Activated T-cell treated with anti-CD3 and anti-CD28 coated beads, Interleukin-2, amount 50 U/mL, for 4 hours (primary cell): ENCODE measurements around the gene LSAMP. TPM values are rescaled to one million over a fixed set of nuclear protein-coding genes. Genes with fewer than 3 reads are reported as not detected.

Source experiments
- ATAC-seq, 2 donors: fragments of 200-7000 bp; cut with Tn5 transposase; one replicate each; pipeline ENCODE4 v1.10.0; 2021
- DNase-seq: peaks from one replicate; pipeline ENCODE4 v3.0.0-alpha.2; 2020
- H3K27me3 Mint-ChIP-seq: one replicate; pipeline ENCODE4 v1.8.0; 2021; ENCODE audit warnings: low read depth, mixed read lengths
- H3K36me3 Mint-ChIP-seq: one replicate; pipeline ENCODE4 v1.8.0; 2022; ENCODE audit warnings: mixed read lengths; ENCODE audit not compliant: insufficient read depth
- H3K4me1 Mint-ChIP-seq: one replicate; pipeline ENCODE4 v1.8.0; 2021; ENCODE audit warnings: low read depth, mixed read lengths
- H3K4me3 Mint-ChIP-seq: one replicate; pipeline ENCODE4 v1.8.0; 2021; ENCODE audit warnings: mild to moderate bottlenecking, moderate library complexity, mixed read lengths
- H3K9me3 Mint-ChIP-seq: one replicate; pipeline ENCODE4 v1.8.0; 2021; ENCODE audit warnings: mixed read lengths
- total RNA-seq, 3 donors: library from RNA; stranded (reverse); gene quantifications; one replicate each; pipeline ENCODE4 v1.2.1, GENCODE V29; 2021

LSAMP gene
- total RNA-seq, 3 donors from 2014 or later, result not detected

DNA sequence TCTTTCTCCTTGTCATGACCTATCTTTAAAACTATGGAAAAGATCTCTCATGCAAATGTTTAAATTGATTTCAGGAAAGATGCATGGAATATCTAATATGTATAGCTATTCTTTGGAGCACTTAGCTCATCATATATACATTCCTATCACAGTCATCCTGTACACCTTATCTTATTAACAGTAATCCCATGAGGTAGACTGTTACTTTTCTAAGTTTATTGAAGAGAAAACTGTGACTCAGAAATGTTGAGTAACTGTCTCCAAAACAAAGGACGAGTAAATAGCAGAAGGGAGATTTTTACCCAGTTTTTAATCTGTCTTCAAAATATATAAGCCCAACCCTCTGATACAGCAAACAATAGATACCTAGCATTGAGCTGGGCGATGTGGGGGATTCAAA lies 513.7 kb downstream of the LSAMP start:
- Mint-ChIP-seq H3K4me1 (no peaks in the 10 kb centered on the region), H3K9me3 (no peaks in the 10 kb centered on the region), H3K4me3 (no peak overlapping the region), H3K27me3 (no peaks in the 10 kb centered on the region), H3K36me3 (no peaks in the 10 kb centered on the region)
- DNase-seq (no peak), ATAC-seq (no peak)

GRCh38 chr3:115930922-115931321 lies 514.4 kb downstream of the LSAMP start:
- Mint-ChIP-seq H3K36me3 (no peaks in the 10 kb centered on the region), H3K27me3 (no peaks in the 10 kb centered on the region), H3K4me1 (no peaks in the 10 kb centered on the region), H3K4me3 (no peak overlapping the region), H3K9me3 (no peaks in the 10 kb centered on the region)
- DNase-seq, result no peak
- no peak for ATAC-seq

GRCh38 chr3:115930168-115930567 lies 515.1 kb downstream of the LSAMP start:
- DNase-seq, result no peak
- ATAC-seq, result no peak
- H3K9me3 Mint-ChIP-seq, result no peaks in the 10 kb centered on the region
- H3K4me1 Mint-ChIP-seq, result no peaks in the 10 kb centered on the region
- no peaks in the 10 kb centered on the region for H3K36me3 Mint-ChIP-seq
- no peak overlapping the region for H3K4me3 Mint-ChIP-seq
- H3K27me3 Mint-ChIP-seq, result no peaks in the 10 kb centered on the region

- ATAC-seq, result no peak
- Mint-ChIP-seq H3K36me3 (no peaks in the 10 kb centered on the region), H3K4me1 (no peaks in the 10 kb centered on the region), H3K27me3 (no peaks in the 10 kb centered on the region), H3K4me3 (no peak overlapping the region), H3K9me3 (no peaks in the 10 kb centered on the region)
- DNase-seq, result no peak
These were observed 516.9 kb downstream of the LSAMP start for GRCh38 chr3:115928376-115928775.

DNA sequence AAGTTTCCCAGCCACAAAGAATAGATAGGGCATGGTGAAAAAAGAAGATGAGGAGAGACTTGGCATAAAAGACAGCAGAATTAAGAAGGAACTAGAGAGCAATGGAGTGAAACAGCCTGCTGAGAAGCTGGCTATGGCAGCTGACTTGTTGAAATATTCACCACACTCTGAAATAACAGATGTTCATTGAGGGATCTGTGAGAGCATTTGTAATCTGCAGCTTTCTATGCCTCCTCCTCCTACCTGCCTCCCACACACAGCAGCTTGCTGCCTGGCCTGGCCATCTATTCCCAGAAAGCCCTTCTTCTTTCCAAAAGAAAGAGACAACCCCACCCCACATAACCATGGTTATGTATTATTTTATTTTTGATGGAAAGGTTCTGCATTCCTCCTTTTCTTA lies 518.1 kb downstream of the LSAMP start:
- H3K4me3 Mint-ChIP-seq, result no peak overlapping the region
- ATAC-seq (no peak), DNase-seq (no peak)
- no peaks in the 10 kb centered on the region for H3K27me3 Mint-ChIP-seq
- H3K9me3 Mint-ChIP-seq, result peaks cover under 1% of the 10 kb centered on the region
- H3K36me3 Mint-ChIP-seq, result no peaks in the 10 kb centered on the region
- H3K4me1 Mint-ChIP-seq, result no peaks in the 10 kb centered on the region

DNA sequence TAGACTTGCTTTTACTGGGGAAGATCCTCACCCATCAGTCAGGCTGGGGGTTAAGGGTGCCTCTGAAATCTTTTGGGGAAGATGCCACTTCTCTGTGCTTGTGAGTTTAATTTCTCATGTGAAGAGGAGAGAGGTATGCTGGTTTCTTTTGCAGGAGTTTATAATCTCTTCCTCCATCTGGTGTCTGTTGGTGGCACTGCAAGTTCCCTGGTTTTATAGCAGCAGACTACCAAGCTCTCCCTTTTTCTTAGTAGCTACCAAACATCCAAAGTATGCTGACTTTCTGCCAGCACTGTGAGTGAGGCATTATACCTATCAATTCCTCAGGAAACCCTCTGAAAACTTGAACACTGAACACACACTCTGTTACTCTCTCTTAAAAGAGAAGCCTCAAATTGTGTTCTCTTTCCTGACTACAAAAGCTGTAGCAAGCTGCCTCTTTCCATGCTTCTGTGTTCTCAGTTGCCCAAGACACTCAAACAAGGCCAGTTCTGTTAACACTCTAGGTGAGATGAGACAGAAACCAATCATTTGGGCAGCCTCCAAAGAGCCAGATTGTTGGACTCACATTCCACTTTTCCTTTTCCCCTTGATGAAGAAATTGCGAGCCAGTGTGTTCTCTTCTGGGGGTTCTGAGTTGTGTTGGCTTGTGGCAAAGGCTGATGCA lies 522.5 kb downstream of the LSAMP start:
- Mint-ChIP-seq H3K4me1 (no peaks in the 10 kb centered on the region), H3K4me3 (no peak overlapping the region), H3K27me3 (no peaks in the 10 kb centered on the region), H3K36me3 (no peaks in the 10 kb centered on the region), H3K9me3 (peaks cover 15% of the 10 kb centered on the region)
- ATAC-seq (no peak), DNase-seq (no peak)

DNA sequence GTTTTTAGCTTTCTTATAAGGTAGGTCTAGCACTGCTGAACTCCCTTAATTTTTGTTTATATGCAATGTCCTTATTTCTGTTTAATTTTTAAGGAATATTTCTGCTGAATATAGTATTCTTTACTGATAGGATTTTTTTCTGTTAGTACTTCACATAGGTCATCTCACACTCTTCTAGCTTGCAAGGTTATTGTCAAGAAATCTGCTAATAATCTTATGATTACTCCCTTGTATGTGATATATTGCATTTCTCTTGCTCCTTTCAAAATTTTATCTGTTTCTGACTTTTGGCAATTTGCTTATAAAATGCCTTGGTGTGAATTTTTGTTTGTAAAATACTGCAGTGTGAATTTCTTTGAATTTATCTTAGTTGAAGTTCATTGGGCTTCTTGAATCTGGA lies 523.6 kb downstream of the LSAMP start:
- no peak for DNase-seq
- no peaks in the 10 kb centered on the region for H3K27me3 Mint-ChIP-seq
- ATAC-seq, result no peak
- peaks cover 15% of the 10 kb centered on the region for H3K9me3 Mint-ChIP-seq
- no peaks in the 10 kb centered on the region for H3K36me3 Mint-ChIP-seq
- no peaks in the 10 kb centered on the region for H3K4me1 Mint-ChIP-seq
- no peak overlapping the region for H3K4me3 Mint-ChIP-seq

DNA sequence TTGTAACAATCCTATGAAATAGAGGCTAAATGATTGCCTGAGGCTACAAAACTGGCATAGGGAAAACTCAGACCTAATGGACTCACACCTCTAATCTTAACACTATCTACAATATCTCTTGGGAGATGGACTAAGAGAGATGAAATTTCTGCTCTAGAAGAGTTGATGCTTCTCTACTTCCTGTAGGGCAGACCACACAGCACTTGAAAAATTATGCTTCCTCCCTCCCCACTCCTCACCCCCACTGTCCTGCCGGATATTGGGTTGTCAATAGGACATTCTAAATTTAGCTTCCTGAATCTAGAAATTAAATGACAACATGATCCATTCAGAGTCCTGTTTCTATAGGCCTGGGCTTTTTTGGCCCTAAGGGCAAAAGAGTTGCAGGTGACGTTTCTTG lies 526.4 kb downstream of the LSAMP start:
- no peaks in the 10 kb centered on the region for H3K27me3 Mint-ChIP-seq
- no peak overlapping the region for H3K4me3 Mint-ChIP-seq
- no peaks in the 10 kb centered on the region for H3K4me1 Mint-ChIP-seq
- DNase-seq (no peak), ATAC-seq (no peak)
- H3K9me3 Mint-ChIP-seq, result peaks cover 15% of the 10 kb centered on the region
- no peaks in the 10 kb centered on the region for H3K36me3 Mint-ChIP-seq

DNA sequence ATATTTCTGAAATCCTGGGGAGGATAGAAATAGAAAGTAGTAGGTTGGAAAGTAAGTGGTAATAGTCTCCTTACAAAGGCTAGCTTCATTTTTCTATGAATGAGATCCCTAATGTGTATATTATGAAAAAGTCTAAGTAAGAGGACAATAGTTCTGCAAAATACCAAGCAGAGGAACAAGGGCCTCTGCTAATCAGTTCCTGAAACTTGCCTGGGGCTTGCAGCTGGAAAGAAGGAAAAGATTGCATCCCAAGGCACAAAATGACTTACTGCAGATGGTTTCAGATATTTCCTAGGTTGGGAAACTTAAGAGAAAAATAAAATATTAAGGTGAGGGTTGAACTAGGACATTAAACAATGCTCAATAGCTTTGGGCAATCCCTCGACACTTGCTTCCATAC lies 528.4 kb downstream of the LSAMP start:
- Mint-ChIP-seq H3K27me3 (peaks cover 2% of the 10 kb centered on the region), H3K4me1 (no peaks in the 10 kb centered on the region), H3K4me3 (no peak overlapping the region), H3K36me3 (no peaks in the 10 kb centered on the region), H3K9me3 (peaks cover 12% of the 10 kb centered on the region)
- DNase-seq (no peak), ATAC-seq (no peak)

GRCh38 chr3:115915061-115915460 lies 530.2 kb downstream of the LSAMP start:
- no peak for ATAC-seq
- Mint-ChIP-seq H3K27me3 (peaks cover 2% of the 10 kb centered on the region), H3K4me1 (no peaks in the 10 kb centered on the region), H3K4me3 (no peak overlapping the region), H3K36me3 (no peaks in the 10 kb centered on the region), H3K9me3 (peaks cover under 1% of the 10 kb centered on the region)
- DNase-seq, result no peak

DNA sequence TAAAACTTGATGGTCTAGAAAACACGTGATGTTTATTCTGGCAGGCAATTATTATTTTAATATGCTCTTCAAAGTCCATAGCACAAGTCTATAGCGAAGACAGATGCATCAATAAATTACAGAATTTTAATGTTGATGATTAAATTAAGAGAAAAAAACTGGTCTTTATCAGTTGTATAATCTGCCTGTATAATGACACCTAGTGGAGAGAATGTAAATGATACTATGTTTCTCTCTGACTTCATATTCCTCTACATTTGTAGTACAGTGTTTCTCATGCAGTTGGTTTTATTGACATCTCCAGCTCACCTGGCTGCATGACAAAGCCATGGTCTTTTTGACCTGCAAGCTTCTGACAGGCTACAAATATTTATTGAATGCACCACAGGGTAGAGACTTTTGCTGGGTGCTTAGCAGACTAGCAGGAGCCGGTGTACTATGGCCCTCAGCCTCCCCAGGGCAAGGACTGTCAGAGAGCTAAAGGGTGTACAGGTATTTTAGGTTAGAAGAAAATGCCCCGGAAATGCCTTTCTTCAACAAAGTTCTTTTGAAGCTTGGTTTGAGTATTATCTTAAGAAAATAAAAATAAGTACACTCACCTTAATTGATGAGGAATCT lies 532.1 kb downstream of the LSAMP start:
- Mint-ChIP-seq H3K4me3 (no peak overlapping the region), H3K36me3 (no peaks in the 10 kb centered on the region), H3K27me3 (peaks cover 2% of the 10 kb centered on the region), H3K9me3 (no peaks in the 10 kb centered on the region), H3K4me1 (no peaks in the 10 kb centered on the region)
- DNase-seq, result no peak
- ATAC-seq, result no peak

DNA sequence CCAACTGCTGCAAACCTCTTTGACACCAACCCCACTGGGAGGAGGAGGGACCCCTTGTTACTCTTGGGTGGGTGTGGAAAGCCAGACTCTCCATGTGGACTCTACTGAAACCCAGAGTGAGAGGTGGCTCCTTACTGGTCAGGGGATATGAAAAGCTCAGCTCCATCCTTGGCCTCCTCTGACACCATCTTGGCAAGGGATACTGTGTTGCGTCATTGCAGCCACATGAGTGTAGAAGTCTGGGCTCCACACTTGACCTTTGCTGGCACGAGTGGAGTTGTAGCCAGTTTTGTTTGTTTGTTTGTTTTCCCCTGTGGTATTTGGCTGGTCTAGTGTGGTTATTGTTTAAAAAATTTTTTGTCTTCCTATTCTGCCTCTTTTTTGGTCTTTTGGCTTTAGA lies 532.9 kb downstream of the LSAMP start:
- ATAC-seq, result no peak
- H3K4me3 Mint-ChIP-seq, result no peak overlapping the region
- H3K27me3 Mint-ChIP-seq, result peaks cover 2% of the 10 kb centered on the region
- DNase-seq, result no peak
- no peaks in the 10 kb centered on the region for H3K36me3 Mint-ChIP-seq
- H3K4me1 Mint-ChIP-seq, result no peaks in the 10 kb centered on the region
- H3K9me3 Mint-ChIP-seq, result no peaks in the 10 kb centered on the region

- ATAC-seq, result no peak
- H3K27me3 Mint-ChIP-seq, result peaks cover 2% of the 10 kb centered on the region
- no peak overlapping the region for H3K4me3 Mint-ChIP-seq
These were observed 539.4 kb downstream of the LSAMP start for GRCh38 chr3:115905871-115906270.

GRCh38 chr3:115903843-115904242 lies 541.4 kb downstream of the LSAMP start:
- H3K4me3 Mint-ChIP-seq, result no peak overlapping the region
- no peaks in the 10 kb centered on the region for H3K9me3 Mint-ChIP-seq
- H3K27me3 Mint-ChIP-seq, result peaks cover 2% of the 10 kb centered on the region
- H3K4me1 Mint-ChIP-seq, result no peaks in the 10 kb centered on the region
- no peaks in the 10 kb centered on the region for H3K36me3 Mint-ChIP-seq
- ATAC-seq (no peak), DNase-seq (no peak)

More at GRCh38 chr3:115905871-115906270, 539.4 kb downstream of the LSAMP start:
- H3K4me1 Mint-ChIP-seq, result no peaks in the 10 kb centered on the region
- DNase-seq, result no peak
- no peaks in the 10 kb centered on the region for H3K9me3 Mint-ChIP-seq
- H3K36me3 Mint-ChIP-seq, result no peaks in the 10 kb centered on the region

GRCh38 chr3:115901008-115901407 lies 544.3 kb downstream of the LSAMP start:
- no peak for DNase-seq
- no peak for ATAC-seq
- Mint-ChIP-seq H3K9me3 (no peaks in the 10 kb centered on the region), H3K4me3 (no peak overlapping the region), H3K27me3 (peaks cover 2% of the 10 kb centered on the region), H3K4me1 (no peaks in the 10 kb centered on the region), H3K36me3 (no peaks in the 10 kb centered on the region)
